Midbrain (tissue), 1 donor: Measurements from ENCODE around the gene VAV3.
"Not testable (repeated sequence)": the region's sequence is repeated elsewhere in the genome, so short reads cannot be mapped to it uniquely, and the experiment has no call there.

Experiments
- DNase-seq: peaks from one replicate; lab custom pipeline; 2025; lab: John Stamatoyannopoulos, UW

Gene VAV3

DNA sequence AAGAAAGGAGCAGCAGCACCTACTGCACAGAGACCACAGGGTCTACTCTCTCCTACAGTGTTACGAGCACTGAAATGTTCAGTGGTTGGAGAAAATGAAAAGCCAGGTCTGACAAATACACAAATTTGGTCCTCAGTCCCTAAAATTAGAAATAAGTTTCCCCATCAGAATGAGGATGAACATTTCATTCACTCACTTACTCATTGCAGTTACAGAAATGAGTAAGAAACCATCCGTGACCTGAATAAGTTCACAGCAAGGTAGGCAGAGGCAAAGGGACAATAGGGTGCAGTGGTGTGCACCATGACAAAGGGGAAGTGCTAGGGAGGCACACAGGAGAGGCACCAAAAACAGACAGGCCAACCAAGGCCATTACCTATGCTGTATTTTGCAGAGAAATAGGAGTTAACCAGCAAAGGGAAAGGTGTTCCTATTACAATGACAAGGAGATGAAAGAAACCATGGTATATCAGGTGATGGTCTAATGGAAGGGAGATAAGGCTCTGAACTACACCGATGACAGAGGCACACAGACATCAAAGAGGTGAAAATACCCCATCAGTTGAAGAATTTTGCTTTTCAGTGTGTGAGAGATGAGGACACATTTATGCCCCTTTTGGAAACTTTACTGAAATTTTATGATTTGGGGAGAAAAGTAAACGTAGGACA, 29.4 kb downstream of the VAV3 start:
- no peak for DNase-seq

DNA sequence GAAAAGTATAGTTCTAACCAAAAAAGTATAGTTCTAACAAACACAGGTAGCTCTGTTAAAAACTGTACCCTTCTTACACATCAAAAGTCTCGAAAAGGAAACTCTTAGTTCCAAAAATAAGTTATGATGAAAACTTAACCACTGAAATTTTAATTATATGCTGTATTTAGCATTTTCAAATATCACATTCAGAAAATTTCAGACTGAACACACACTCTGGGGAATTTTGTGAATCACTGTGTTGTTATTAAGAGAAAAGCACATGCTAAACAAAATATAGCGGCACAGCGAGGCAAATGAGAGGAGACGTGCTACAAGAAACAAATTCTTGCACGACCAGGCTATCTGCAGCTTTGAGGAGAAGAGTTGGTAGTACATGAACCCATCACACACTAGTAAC, 30.4 kb downstream of the VAV3 start:
- DNase-seq: no peak

DNA sequence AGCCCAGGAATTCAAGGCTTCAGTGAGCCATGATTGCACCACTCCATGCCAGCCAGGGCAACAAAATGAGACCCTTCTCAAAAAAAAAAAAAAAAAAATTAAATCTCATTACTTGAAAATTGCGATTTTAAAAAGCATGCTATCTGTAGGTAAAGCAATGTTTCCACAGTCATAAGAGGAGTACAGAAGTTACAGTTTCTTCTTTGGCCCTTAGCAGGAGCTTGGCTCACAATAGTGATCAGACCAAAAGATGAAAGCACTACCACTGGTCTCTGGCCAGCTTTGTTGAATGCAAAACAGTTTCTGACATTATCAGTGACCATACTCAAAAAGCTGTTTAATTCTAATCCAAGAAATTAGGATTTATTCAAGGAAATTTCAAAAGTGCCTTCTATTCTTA, 31.2 kb downstream of the VAV3 start:
- DNase-seq: no peak

DNA sequence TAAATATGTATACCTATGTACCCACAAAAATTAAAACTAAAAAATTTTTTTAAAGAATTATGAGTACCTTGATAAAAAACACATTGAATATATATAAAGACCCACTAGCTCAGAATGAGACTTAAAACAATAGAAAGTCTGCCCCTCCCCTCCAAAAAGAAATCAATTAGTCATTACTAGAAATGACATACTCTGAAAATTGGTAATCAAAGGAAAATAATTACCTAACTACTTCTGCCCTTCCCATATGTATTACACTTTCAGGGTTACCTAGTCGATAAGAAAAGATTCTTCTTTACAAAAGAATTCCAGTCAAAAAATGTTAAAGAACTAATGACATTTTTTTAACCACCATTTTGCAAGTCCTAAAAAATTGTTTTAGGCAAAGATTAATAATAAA, 34.7 kb downstream of the VAV3 start:
- DNase-seq: no peak

DNA sequence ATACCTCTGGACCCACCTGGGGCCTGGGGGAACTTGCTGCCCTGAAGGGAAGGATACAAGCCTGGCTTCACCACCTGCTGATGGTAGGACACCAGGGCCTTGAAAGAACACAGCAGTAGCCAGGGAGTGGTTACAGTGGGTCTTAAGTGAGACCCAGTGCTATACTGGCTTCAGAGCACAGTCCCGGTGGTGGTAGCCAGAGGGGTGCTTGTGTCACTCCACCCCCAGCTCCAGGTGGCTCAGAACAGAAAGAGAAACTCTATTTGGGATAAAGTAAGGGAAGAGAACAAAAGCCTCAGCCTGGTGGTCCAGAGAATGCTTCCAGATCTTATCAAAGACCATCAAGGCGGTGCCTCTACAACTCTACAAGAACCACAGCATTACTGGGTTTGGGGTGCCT, 37.2 kb downstream of the VAV3 start:
- DNase-seq: no peak

DNA sequence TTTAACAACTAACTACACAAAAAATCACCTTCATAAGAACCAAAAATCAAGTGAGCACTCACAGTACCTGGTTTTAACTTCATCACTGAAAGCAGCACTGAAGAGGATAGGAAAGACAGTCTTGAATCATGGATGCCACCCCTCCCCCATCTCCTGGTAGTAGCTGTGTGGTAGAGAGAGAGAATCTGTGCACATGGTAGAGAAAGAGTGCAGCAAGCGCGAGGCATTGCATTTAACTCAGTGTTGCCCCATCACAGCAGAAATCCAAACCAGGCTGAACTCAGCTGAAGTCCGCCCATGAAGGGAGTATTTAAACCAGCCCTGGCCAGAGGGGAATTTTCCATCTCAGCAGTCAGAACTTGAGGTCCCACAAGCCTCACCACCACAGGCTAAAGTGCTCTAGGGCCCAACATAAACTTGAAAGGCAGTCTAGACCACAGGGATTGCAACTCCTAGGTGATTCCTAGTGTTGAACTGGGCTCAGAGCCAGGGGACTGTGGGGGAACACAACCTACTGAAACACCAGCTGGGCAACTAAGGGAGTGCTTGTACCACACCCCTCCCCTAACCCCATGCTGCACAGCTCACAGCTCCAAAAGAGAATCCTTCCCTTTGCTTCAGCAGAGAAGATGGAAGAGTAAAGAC, 38.4 kb downstream of the VAV3 start:
- no peak for DNase-seq

DNA sequence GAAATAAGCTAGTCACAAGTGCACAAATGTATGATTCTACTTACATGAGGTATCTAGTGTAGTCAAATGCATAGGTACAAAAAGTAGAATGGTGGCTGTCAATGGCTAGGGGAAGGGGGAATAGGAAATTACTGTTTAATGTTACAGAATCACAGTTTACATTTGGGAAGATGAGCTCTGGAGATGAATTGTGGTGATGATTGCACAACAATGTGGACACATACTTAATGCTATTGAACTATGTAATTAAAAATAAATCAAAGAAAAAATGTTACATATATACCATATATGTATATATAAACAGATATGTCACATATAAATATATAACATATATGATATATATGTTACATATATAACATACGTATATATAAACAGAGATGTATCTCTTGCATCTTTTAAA, 39.4 kb downstream of the VAV3 start:
- DNase-seq: no peak

DNA sequence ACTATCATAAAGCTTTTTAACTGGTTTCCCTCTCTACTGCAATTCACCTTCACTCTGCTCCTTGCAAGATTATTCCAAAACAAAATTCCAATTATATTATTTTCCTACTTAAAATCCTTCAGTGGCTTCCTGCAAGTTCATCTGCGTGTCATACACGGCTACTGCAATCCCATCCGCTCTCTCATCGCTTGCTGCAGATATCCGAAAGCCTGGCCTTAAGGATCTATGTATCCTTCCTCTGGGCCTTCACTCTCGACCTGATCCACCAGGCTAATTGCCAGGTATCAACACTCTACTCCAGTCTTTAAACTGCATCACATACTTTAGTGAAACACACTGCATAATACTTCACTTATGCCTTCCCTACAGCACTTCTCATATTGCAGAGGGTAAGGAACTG, 44.0 kb downstream of the VAV3 start:
- DNase-seq: no peak

DNA sequence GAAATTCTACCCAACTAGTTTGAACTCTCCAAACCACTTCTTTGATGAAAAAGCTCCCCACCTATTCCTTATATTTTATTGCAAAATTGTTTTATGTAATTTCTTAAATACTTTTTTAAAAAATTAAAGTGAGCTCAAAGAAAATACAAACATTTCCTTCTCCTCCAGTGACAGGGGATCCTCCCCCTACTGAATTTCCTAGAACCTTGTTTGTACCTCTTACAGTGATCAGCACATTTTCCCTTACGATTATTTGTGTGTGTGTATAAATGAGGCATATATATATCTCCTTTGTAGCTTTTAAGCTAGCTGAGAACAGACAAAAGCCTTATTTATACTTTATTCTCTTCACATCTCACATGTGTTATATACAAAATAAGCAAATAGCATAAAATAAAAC, 44.4 kb downstream of the VAV3 start:
- DNase-seq: no peak

DNA sequence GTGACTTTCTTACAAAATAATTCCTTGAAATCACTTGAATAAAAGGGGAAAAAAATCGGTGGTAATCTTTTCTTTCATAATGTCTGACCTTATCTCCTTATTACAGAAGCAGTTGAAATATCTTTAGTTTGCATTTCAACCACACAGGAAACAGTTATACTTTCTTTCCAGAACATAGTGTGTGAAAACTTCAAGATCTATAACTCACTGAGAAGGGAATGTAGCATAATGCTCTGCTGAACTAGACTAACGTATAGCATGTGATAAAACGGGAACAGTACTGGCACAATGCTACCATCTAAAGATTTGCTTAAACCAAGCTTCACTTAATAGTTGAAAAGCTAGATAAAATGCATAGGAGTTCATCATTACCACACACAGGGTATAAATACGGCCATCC, 45.0 kb downstream of the VAV3 start:
- DNase-seq: no peak

DNA sequence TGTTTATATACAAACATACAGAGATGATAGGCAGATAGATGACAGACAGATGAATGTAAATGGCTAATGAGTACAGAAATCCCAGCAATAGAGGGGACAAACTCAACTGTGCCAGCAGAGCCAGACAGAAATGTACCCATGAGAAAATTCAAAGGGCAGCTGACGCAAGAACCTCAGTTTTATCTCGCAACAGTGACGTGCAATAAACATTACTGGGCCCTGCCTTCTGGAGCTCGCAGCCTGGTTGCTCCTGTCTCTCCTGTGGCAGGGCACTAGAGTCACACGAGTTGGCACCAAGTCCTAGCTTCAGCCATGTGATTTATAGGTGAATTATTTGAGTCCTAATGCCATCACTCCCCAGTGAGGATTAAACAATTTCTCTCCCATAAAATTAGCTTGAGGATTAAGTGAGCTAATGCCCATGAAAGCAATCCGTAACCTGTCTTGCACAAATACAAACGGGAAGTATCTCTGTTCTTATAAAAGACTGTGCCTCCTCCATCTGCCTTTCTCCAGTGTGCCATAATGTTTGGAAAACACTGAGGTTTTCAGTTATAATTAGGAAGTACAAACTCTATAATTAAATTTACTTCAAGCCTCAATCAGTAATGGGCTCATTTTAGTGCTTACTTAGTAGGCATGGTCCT, 50.7 kb downstream of the VAV3 start:
- no peak for DNase-seq

DNA sequence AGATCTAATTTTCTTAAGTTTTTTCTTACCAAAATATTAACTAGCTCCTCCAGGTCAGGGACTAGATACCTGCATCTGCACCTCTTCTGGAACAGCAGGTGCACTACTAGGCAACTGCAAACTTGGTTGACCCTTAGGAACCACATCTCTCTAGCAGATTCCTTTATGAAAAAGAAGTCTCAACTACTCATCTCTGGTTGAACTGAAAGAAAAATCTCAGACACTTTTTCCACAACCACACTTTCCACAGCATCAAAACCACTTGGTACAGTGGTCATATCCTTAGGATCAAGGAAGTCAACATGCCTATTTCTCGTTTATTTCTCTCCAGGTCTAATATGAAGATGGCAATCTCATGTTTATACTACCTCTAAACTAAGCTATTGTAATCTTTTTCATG, 52.3 kb downstream of the VAV3 start:
- no peak for DNase-seq

DNA sequence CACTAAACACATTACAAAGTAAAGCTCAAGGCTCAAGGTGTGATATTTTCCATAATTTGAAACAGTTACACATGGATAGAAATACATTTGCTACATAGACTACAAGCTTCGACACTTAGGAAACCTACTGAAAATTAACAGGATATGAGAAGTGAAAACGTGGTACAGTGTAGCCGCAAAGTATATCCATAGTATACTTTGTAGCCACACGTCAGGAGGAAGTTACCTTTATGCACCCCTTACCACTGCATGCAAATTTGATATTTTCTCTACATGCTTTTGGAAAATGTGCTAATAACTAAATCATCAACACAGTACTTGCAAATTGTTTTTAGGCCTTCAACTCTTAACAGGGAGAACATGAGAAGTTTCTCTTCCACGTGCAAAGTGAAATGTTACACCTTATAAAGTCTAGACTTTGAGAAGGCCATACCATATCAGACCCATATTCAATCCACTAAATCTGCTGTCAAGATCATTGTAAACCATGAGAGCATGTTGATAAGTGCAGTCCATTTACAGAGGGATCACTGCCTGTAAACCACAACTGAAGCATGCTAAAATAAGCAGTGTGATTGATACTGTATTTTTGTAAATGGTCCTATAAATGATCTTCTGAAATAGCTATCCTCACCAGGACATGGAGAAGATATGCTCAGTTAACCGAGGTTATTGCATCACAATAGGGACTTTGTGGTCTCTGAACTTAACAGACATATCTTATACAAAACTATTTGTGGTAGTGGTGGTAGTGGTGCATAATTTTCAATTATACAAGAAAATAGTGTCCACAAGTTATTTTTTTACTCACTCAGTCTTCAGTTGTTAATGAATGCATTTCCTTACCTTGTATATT, 64.7 kb downstream of the VAV3 start:
- DNase-seq: no peak

DNA sequence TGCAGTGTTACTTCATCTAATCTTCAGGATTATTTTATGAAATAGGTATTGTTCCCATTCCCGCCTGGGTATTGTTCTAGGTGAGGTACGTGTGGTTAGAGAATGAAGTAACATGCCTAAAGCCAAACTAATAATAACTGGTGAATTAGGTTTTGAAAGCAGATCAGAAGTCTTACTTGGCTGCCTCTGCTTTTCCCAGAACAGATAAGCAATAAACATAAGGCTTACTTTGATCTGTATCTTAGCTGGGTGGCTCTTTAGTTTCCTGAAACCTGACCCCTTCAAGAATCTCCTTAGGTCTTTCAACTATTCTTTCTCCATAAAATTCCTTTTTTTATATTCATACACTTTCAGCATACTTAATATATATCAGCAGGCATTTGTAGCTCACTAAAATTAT, 65.3 kb downstream of the VAV3 start:
- no peak for DNase-seq

DNA sequence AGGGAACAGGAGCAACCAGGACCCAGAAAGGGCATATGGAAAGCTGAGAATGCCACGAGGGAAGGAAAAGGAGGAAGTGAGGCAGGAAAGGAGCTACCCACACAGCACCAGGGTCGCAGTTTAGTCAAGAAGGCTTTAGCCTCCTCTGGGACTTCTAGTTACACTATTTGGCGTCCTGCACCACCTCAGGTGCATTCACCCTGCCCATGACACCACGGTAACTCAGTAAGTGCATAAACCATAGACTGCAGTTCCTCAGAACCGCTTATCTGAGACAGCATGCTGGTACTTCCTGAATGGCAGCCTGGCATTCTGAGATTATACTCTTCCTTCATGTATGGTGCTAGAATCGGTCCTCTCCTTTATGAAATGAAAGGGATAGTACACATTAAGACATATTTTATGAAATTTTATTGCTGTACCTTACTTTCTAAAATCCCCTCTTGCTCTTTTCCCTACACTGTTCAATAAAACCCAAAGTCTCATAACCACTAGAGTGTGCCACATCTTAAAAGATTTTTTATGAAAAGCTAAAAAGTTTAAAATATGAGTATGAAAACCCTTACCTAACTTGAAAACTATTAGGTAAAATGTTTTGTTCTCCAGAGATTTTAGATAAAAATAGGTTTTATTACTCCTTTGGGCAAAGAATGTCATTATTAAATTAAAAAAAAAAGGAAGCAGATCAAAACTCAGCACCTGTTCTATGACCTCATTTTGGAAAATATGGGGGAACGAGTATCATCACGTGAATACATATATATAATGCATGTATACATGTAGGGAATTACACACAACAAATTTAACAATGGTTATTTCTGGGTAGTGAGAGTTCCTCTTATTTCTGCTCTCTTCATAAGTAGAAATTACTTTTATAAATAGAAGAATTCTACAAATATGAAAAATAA, 67.3 kb downstream of the VAV3 start:
- no peak for DNase-seq

DNA sequence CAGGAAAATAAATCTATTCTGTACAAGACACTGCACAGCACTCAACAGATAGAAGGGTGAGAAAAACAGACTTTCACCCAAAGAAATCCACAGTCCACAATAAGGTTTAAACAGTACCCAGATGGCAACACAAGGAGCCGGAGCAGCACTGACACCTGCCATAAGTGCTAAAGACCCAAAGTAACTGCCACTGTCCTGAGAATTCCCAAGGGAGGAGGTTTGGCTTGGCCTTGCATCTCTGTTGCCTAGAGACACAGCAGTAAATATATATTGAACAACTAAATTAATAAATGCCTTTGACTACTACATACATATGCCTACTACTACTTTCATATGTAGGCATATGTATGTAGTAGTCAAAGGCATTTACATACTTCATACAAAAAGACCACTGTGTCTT, 68.0 kb downstream of the VAV3 start:
- no peak for DNase-seq

DNA sequence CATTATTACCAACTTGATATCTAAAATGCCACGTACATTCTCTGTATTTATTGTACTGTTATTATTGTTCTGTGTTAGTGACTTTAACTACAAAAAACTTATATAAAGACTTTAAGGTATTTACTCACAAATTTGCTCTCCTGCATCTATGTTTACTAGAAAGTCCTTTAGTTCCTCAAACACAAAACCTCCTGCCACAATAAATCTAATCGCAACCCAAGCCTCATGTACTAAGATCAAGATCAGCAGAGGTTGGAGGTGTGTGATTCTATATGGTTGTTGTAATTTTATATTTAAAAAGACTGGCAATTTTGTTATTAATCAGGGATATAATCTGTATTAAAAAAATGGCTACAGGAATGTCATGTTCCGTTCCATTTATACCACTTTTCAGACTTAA, 68.6 kb downstream of the VAV3 start:
- no peak for DNase-seq

DNA sequence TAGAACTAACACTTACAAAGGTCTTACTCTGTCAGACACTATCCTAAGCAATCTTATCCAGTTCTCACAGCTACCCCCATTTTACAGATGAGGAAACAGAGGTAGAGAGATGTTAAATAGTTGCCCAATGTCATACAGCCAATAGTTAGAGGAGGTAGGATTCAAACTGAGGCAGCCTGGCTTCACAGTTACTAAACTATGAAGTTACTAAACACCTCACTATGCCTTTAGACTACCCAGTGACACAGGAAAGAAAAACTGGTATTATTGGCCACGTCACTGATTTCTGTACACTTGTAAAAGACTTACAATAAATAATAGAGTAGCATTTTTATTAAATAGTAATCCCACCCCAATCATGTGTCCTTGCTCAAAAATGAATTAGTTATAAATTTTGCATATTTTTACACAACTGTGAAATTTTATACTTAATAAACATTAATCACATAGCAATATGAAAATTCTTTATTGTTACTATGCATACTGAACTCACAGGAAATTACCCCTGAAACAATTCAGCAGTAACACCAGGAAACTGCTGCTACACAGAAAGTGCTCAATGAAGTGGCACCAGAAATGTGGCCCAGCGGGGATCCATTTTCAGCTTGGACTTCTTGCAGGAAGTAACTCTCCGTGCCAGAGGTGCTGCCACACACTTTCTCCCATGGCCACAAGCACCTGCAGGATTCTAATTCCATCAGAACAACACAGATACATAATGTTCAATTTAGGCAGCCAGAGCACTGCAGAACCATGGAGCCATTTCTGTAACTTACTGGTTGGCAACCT, 69.4 kb downstream of the VAV3 start:
- DNase-seq: no peak

DNA sequence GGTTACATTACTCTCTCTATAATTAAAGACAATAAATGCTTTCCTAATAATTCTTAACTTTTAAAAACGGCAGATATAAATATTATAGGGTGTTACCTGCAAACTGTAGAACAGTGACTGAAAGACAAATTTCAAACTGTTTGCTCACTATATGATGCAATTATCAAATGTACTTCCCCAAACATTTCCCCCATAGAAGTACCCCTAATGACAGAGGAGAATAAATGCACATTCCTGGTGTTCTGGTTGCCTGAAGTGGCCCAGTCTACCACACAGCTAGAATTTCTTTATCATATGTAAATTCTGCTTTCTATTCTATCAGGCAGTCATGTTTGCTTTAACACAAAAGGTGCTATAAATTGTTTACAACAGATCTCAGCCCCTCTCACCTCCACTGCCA, 70.4 kb downstream of the VAV3 start:
- DNase-seq: no peak

DNA sequence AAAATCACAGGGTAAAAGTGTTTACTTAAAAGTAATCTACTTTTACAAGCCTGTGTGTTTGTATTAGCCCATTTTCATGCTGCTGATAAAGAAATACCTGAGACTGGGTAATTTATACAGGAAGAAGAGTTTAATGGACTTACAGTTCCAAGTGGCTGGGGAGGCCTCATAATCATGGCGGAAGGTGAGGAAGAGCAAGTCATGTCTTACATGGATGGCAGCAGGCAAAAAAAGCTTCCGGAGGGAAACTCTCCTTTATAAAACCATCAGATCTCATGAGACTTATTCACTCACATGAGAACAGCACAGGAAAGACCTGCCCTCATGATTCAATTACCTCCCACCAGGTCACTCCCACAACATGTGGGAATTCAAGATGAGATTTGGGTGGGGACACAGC, 71.6 kb downstream of the VAV3 start:
- DNase-seq: not testable (repeated sequence)

DNA sequence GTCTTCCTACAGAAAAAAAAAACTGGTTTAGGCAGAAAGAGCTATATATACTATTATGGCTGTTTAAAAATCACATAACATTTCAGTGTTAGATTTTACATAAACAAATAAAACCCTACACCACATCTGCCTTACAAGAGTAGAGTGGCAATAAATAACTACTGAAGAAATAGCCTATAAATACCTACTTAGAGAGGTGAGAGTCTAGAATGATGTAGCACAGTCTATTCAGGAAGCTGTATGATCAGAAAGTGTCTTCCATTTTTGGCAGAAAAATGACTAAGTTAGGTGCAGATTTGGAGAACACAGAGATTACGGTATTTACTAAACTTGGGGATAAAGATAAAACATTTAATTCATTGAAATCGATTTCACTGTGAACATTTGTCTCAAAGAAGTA, 75.5 kb downstream of the VAV3 start:
- no peak for DNase-seq
